ENCODE results near the gene SLC38A6. TPM values are rescaled to one million over a fixed set of nuclear protein-coding genes. Genes with fewer than 3 reads are reported as not detected.

SLC38A6 gene
- 26.0 TPM in 2 replicates for total RNA-seq
- 16.7 and 17.0 TPM in 2 replicates for polyA plus RNA-seq

- Histone ChIP-seq H3K27me3 (no peaks in the 10 kb centered on the region), H3K36me3 (replicated peaks; ENCODE audit: insufficient read depth, low read depth) (no peaks in the 10 kb centered on the region), H4K20me1 (ENCODE audit: insufficient read depth, poor library complexity, severe bottlenecking) (no peaks in the 10 kb centered on the region), H3K79me2 (peaks cover 35% of the 10 kb centered on the region), H3K4me3 (peak within 1 kb of the TSS; percentile 75), H2AFZ (peak within 1 kb of the TSS; percentile 70), H3K4me1 (ENCODE audit: insufficient read depth) (peaks cover 10% of the 10 kb centered on the region), H3K4me2 (peak within 1 kb of the TSS; percentile 85), H3K27ac (peak within 1 kb of the TSS; percentile 86), H3K9me2 (replicated peaks; ENCODE audit: insufficient read depth) (no peaks in the 10 kb centered on the region), H3K9me3 (ENCODE audit: low read depth) (no peaks in the 10 kb centered on the region)
- no peak for TF ChIP-seq CTCF (IDR thresholded peaks at IDR 0.05; ENCODE audit: poor library complexity)
- TF ChIP-seq EZH2phosphoT487 (IDR thresholded peaks at IDR 0.05; ENCODE audit: low read depth, severe bottlenecking, unreplicated experiment), result no peak
- no peak for TF ChIP-seq EZH2 (IDR thresholded peaks at IDR 0.05; ENCODE audit: borderline replicate concordance)
- WGBS (ENCODE audit: low lambda C conversion rate, missing lambda C conversion rate), result under 1% methylated on average over 57 of the region's 59 CpGs
- peak; percentile 96 for DNase-seq (ENCODE audit: low spot score)
Observed at GRCh38 chr14:60980811-60981632, at the start of gene SLC38A6, which contains the start of gene TRMT5. SLC38A6 (plus strand) TSS chr14:60981245; CDS start chr14:60981278, 33 bp downstream. TRMT5 (minus strand) TSS chr14:60981079; CDS start chr14:60980973, 106 bp downstream.

- Histone ChIP-seq H4K20me1 (ENCODE audit: insufficient read depth, poor library complexity, severe bottlenecking) (no peaks in the 10 kb centered on the region), H3K27ac (peak overlapping the region; percentile 44), H3K4me3 (no peak overlapping the region), H3K27me3 (no peaks in the 10 kb centered on the region), H3K36me3 (replicated peaks; ENCODE audit: insufficient read depth, low read depth) (no peaks in the 10 kb centered on the region), H2AFZ (no peak overlapping the region), H3K4me2 (peak overlapping the region; percentile 10), H3K9me2 (replicated peaks; ENCODE audit: insufficient read depth) (no peaks in the 10 kb centered on the region), H3K4me1 (ENCODE audit: insufficient read depth) (peaks cover 8% of the 10 kb centered on the region), H3K9me3 (ENCODE audit: low read depth) (no peaks in the 10 kb centered on the region), H3K79me2 (no peaks in the 10 kb centered on the region)
- peak; percentile 42 for DNase-seq (ENCODE audit: low spot score)
- 67% methylated on average over 8 of the region's 8 CpGs for WGBS (ENCODE audit: low lambda C conversion rate, missing lambda C conversion rate)
- TF ChIP-seq CTCF (IDR thresholded peaks at IDR 0.05; ENCODE audit: poor library complexity), result no peak
- TF ChIP-seq EZH2phosphoT487 (IDR thresholded peaks at IDR 0.05; ENCODE audit: low read depth, severe bottlenecking, unreplicated experiment), result no peak
- TF ChIP-seq EZH2 (IDR thresholded peaks at IDR 0.05; ENCODE audit: borderline replicate concordance), result no peak
Observed at GRCh38 chr14:60933920-60934655, 47.0 kb upstream of the SLC38A6 start.

- no peak for DNase-seq (ENCODE audit: low spot score)
- H3K4me1 ChIP-seq (ENCODE audit: insufficient read depth), result peaks cover 8% of the 10 kb centered on the region
- TF ChIP-seq CTCF (IDR thresholded peaks at IDR 0.05; ENCODE audit: poor library complexity) (no peak), EZH2 (IDR thresholded peaks at IDR 0.05; ENCODE audit: borderline replicate concordance) (no peak), EZH2phosphoT487 (IDR thresholded peaks at IDR 0.05; ENCODE audit: low read depth, severe bottlenecking, unreplicated experiment) (no peak)
- H3K9me2 ChIP-seq (replicated peaks; ENCODE audit: insufficient read depth), result no peaks in the 10 kb centered on the region
- no peaks in the 10 kb centered on the region for H3K27me3 ChIP-seq
- H3K4me2 ChIP-seq, result no peak overlapping the region
- H4K20me1 ChIP-seq (ENCODE audit: insufficient read depth, poor library complexity, severe bottlenecking), result no peaks in the 10 kb centered on the region
- H3K27ac ChIP-seq, result no peak overlapping the region
- H3K36me3 ChIP-seq (replicated peaks; ENCODE audit: insufficient read depth, low read depth), result no peaks in the 10 kb centered on the region
- no peak overlapping the region for H3K4me3 ChIP-seq
- H3K9me3 ChIP-seq (ENCODE audit: low read depth), result no peaks in the 10 kb centered on the region
- no peak overlapping the region for H2AFZ ChIP-seq
- H3K79me2 ChIP-seq, result no peaks in the 10 kb centered on the region
Observed at GRCh38 chr14:60935319-60935718, 45.7 kb upstream of the SLC38A6 start.
